HL-60 (cell line): ENCODE data around the gene MAP2K3.

Source experiments
- POLR2AphosphoS5 ChIP-seq: IDR thresholded peaks from 2 replicates; pipeline ENCODE4 v1.6.1; 2012; ENCODE audit warnings: low read depth
- REST ChIP-seq: IDR thresholded peaks from 2 replicates; pipeline ENCODE4 v1.6.1; 2012; ENCODE audit warnings: low read depth; ENCODE audit not compliant: insufficient replicate concordance
- TF ChIP-seq, protein P1 (sequence below): IDR thresholded peaks from one replicate; pipeline ENCODE4 v1.5.1; 2011; ENCODE audit warnings: low read length, control low read depth, inconsistent platforms; ENCODE audit not compliant: insufficient read depth

DNA sequence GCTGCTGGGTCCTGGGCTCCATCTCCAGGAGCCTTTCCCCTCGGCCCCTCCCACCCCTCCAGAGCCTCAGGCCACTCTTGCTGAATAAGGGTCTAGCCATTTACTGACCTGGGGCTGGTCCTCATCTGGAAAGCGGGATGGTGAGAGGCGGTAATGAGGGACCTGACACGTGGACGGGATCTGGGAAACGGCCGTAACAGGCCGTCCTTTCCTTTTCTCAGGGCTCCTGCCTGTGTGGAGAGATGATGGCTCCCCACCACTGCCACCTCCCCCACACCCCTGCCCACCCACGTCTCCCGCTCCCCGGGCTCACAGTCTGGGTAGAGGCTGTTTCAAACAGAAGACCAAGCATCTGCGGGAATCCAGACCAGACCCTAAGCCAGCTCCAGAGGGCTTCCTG, 71.1 kb downstream of the MAP2K3 start:
- TF ChIP-seq, protein P1, sequence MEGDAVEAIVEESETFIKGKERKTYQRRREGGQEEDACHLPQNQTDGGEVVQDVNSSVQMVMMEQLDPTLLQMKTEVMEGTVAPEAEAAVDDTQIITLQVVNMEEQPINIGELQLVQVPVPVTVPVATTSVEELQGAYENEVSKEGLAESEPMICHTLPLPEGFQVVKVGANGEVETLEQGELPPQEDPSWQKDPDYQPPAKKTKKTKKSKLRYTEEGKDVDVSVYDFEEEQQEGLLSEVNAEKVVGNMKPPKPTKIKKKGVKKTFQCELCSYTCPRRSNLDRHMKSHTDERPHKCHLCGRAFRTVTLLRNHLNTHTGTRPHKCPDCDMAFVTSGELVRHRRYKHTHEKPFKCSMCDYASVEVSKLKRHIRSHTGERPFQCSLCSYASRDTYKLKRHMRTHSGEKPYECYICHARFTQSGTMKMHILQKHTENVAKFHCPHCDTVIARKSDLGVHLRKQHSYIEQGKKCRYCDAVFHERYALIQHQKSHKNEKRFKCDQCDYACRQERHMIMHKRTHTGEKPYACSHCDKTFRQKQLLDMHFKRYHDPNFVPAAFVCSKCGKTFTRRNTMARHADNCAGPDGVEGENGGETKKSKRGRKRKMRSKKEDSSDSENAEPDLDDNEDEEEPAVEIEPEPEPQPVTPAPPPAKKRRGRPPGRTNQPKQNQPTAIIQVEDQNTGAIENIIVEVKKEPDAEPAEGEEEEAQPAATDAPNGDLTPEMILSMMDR, result no peak
- TF ChIP-seq REST, result no peak
- no peak for TF ChIP-seq POLR2AphosphoS5
